Thyroid gland (tissue), 4 donors: ENCODE results near the gene MINAR1. TPM values are rescaled to one million over a fixed set of nuclear protein-coding genes. Genes with fewer than 3 reads are reported as not detected.

ENCODE experiments used
- DNase-seq, 2 donors: peaks; one replicate each; pipeline ENCODE4 v3.0.0-alpha.2; 2019
- H3K27ac ChIP-seq, 3 donors: fragments of 200-600 bp; sonication (generic); 1 replicate in 2 of 3; 2 replicates in 1 of 3; pipeline ENCODE4 v1.5.1; 2016 to 2019; ENCODE audit warnings: mild to moderate bottlenecking in 1 of 3, moderate library complexity in 1 of 3
- H3K27me3 ChIP-seq: fragments of 200-600 bp; sonication (generic); one replicate; pipeline ENCODE4 v1.5.1; 2019
- H3K36me3 ChIP-seq, 2 donors: fragments of 200-600 bp; sonication (generic); one replicate each; pipeline ENCODE4 v1.5.1; 2016 to 2019
- H3K4me1 ChIP-seq, 2 donors: fragments of 200-600 bp; sonication (generic); one replicate each; pipeline ENCODE4 v1.5.1; 2017 to 2019
- H3K4me3 ChIP-seq, 3 donors: fragments of 200-600 bp; sonication (generic); replicated peaks in 1 of 3; 1 replicate in 2 of 3; 2 replicates in 1 of 3; pipeline ENCODE4 v1.5.1; 2016; ENCODE audit warnings: mild to moderate bottlenecking in 1 of 3
- H3K9me3 ChIP-seq: fragments of 200-600 bp; sonication (generic); one replicate; pipeline ENCODE4 v1.5.1; 2017
- CTCF ChIP-seq, 6 experiments: fragments of 200-600 bp in 3 of 6; fragments of 450-650 bp in 3 of 6; sonication (generic) in 3 of 6; IDR thresholded peaks; one replicate each; pipeline ENCODE4 v1.5.1; 2016 to 2019; ENCODE audit warnings: antibody characterized with exemption in 6 of 6, mild to moderate bottlenecking in 2 of 6, inconsistent platforms in 1 of 6, moderate library complexity in 1 of 6
- POLR2A ChIP-seq, 2 donors: fragments of 450-650 bp; IDR thresholded peaks; one replicate each; pipeline ENCODE4 v1.6.1; 2017; ENCODE audit warnings: antibody characterized with exemption in 2 of 2, mild to moderate bottlenecking in 2 of 2, moderate library complexity in 1 of 2
- WGBS, 2 donors: methylation state at CpG; one replicate each; pipeline ENCODE4 v1.1.5; 2017; 5-methylcytosine and 5-hydroxymethylcytosine counted together
- intact Hi-C: fragments of 100-400 bp; cut with DNase I; formaldehyde crosslinking; loops from one replicate; pipeline ENCODE4 v1.15.1; 2023
- total RNA-seq, 4 donors: library from RNA; depleted of rRNA; stranded (reverse); fragments of >200 nt; gene quantifications; one replicate each; pipeline ENCODE4 v1.2.3, GENCODE V29; 2016

The MINAR1 gene
- total RNA-seq, 4 donors from 2014 or later = 0.67 to 1.3 (median 1.1) TPM

GRCh38 chr15:79406210-79406609 lies 25.9 kb upstream of the MINAR1 start:
- Histone ChIP-seq H3K27me3 (no peaks in the 10 kb centered on the region), H3K27ac (no peak overlapping the region), H3K4me3 (no peak overlapping the region), H3K9me3 (no peaks in the 10 kb centered on the region), H3K36me3 (no peaks in the 10 kb centered on the region), H3K4me1 (peaks cover 0 to 3% of the 10 kb centered on the region in 2 donors)
- intact Hi-C loops = no loop called here
- TF ChIP-seq CTCF (IDR thresholded peaks at IDR 0.05) (no peak), POLR2A (IDR thresholded peaks at IDR 0.05) (no peak)
- no peak for DNase-seq
- WGBS, 2 donors = 55 to 91% methylated on average over 3 of the region's 3 CpGs

GRCh38 chr15:79408041-79408440 lies 24.1 kb upstream of the MINAR1 start:
- TF ChIP-seq CTCF (IDR thresholded peaks at IDR 0.05) (no peak), POLR2A (IDR thresholded peaks at IDR 0.05) (no peak)
- Histone ChIP-seq H3K4me1 (peaks cover 8 to 12% of the 10 kb centered on the region in 2 donors), H3K36me3 (no peaks in the 10 kb centered on the region), H3K9me3 (no peaks in the 10 kb centered on the region), H3K27ac (no peak overlapping the region), H3K4me3 (no peak overlapping the region), H3K27me3 (no peaks in the 10 kb centered on the region)
- no peak for DNase-seq
- intact Hi-C loops = no loop called here
- 69 to 95% methylated on average over 4 to 5 of the region's 5 CpGs for WGBS, 2 donors

- Histone ChIP-seq H3K9me3 (no peaks in the 10 kb centered on the region), H3K4me1 (peaks cover 8 to 12% of the 10 kb centered on the region in 2 donors), H3K27ac (no peak overlapping the region), H3K27me3 (no peaks in the 10 kb centered on the region), H3K4me3 (no peak overlapping the region), H3K36me3 (no peaks in the 10 kb centered on the region)
- DNase-seq = no peak
- intact Hi-C loops = no loop called here
- 83 to 92% methylated on average over 2 of the region's 2 CpGs for WGBS, 2 donors
- no peak for TF ChIP-seq POLR2A (IDR thresholded peaks at IDR 0.05)
- TF ChIP-seq CTCF (IDR thresholded peaks at IDR 0.05) = no peak
Measured at GRCh38 chr15:79410237-79410636, 21.9 kb upstream of the MINAR1 start.

- H3K27ac ChIP-seq = no peak overlapping the region
- H3K4me1 ChIP-seq = peaks cover 13 to 14% of the 10 kb centered on the region in 2 donors
- intact Hi-C loops = no loop called here
- H3K36me3 ChIP-seq = no peaks in the 10 kb centered on the region
- H3K27me3 ChIP-seq = no peaks in the 10 kb centered on the region
- 94% methylated on average over 3 of the region's 3 CpGs; no CpG with 5 or more reads in 1 of the 2 donors for WGBS, 2 donors
- no peak overlapping the region for H3K4me3 ChIP-seq
- no peaks in the 10 kb centered on the region for H3K9me3 ChIP-seq
- no peak for TF ChIP-seq CTCF (IDR thresholded peaks at IDR 0.05)
- no peak for TF ChIP-seq POLR2A (IDR thresholded peaks at IDR 0.05)
- DNase-seq = peak in 1 of 2 donors; percentile 2
Measured at GRCh38 chr15:79412010-79412409, 20.1 kb upstream of the MINAR1 start.

- intact Hi-C loops = no loop called here
- no peaks in the 10 kb centered on the region for H3K9me3 ChIP-seq
- no peaks in the 10 kb centered on the region for H3K27me3 ChIP-seq
- H3K4me3 ChIP-seq = no peak overlapping the region
- TF ChIP-seq POLR2A (IDR thresholded peaks at IDR 0.05) = no peak
- no peak for TF ChIP-seq CTCF (IDR thresholded peaks at IDR 0.05)
- no peaks in the 10 kb centered on the region for H3K36me3 ChIP-seq
- WGBS, 2 donors = 100% methylated on average over 1 to 5 of the region's 6 CpGs
- H3K4me1 ChIP-seq = peaks cover 17% of the 10 kb centered on the region in 2 donors
- no peak overlapping the region for H3K27ac ChIP-seq
- DNase-seq = no peak
Measured at GRCh38 chr15:79412429-79412828, 19.7 kb upstream of the MINAR1 start.
